Epithelial cell of esophagus (primary cell): ENCODE measurements around the gene UBXN2A.
"Not testable (repeated sequence)": the region's sequence is repeated elsewhere in the genome, so short reads cannot be mapped to it uniquely, and the experiment has no call there.

Source experiments
- DNase-seq: peaks from one replicate; pipeline ENCODE4 v3.0.0; 2010; ENCODE audit warnings: low read depth
- H3K4me3 ChIP-seq: 2 replicates; pipeline ENCODE4 v1.5.1; 2011; ENCODE audit warnings: mild to moderate bottlenecking, low read length, control low read depth
- TF ChIP-seq, protein P1 (sequence below): IDR thresholded peaks from 2 replicates; pipeline ENCODE4 v1.5.1; 2011; ENCODE audit warnings: low read depth, mild to moderate bottlenecking, low read length, control low read depth, inconsistent platforms; ENCODE audit not compliant: insufficient read depth; ENCODE audit errors: missing control alignments

Gene UBXN2A

DNA sequence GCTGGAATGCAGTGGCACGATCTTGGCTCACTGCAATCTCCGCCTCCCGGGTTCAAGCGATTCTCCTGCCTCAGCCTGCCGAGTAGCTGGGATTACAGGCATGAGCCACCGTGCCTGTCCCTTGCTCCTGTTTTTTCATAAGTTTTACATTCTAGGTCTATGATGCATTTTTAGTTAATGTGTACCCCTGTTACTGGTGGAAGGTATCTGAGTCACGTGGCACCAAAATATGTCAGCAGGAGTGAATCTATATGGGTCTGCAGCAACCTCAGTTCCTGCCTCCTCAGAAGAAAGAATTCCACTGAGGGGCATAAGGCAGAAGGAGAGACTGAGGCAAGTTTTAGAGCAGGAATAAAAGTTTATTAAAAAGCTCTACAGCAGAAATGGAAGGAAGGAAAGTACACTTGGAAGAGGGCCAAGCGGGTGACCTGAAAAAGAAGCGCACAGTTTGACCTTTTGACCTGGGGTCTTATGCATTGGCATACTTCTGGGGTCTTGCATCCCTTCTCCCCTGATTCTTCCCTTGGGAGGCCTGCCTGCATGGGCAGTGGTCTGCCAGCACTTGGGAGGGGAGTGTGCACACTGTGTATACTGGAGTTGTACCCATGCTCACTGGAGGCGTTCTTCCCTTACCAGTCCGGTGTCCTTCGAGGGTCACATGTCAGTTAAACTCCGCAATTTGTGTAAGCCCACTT is 68.6 kb downstream of the UBXN2A start:
- TF ChIP-seq, protein P1, sequence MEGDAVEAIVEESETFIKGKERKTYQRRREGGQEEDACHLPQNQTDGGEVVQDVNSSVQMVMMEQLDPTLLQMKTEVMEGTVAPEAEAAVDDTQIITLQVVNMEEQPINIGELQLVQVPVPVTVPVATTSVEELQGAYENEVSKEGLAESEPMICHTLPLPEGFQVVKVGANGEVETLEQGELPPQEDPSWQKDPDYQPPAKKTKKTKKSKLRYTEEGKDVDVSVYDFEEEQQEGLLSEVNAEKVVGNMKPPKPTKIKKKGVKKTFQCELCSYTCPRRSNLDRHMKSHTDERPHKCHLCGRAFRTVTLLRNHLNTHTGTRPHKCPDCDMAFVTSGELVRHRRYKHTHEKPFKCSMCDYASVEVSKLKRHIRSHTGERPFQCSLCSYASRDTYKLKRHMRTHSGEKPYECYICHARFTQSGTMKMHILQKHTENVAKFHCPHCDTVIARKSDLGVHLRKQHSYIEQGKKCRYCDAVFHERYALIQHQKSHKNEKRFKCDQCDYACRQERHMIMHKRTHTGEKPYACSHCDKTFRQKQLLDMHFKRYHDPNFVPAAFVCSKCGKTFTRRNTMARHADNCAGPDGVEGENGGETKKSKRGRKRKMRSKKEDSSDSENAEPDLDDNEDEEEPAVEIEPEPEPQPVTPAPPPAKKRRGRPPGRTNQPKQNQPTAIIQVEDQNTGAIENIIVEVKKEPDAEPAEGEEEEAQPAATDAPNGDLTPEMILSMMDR: no peak
- no peak for DNase-seq
- H3K4me3 ChIP-seq: no peak overlapping the region

GRCh38 chr2:24009367-24009679 is 69.1 kb downstream of the UBXN2A start:
- no peak for DNase-seq
- peak overlapping the region; percentile 34 for H3K4me3 ChIP-seq
- TF ChIP-seq, protein P1: no peak

- H3K4me3 ChIP-seq: peak within 1 kb of the TSS; percentile 34
- TF ChIP-seq, protein P1: no peak
- DNase-seq: no peak
These were observed 69.6 kb downstream of the UBXN2A start, which contains the start of gene MFSD2B for GRCh38 chr2:24009680-24010476. TSS of gene MFSD2B (plus strand) at chr2:24010085. CDS start at chr2:24010097, 12 bp downstream.

DNA sequence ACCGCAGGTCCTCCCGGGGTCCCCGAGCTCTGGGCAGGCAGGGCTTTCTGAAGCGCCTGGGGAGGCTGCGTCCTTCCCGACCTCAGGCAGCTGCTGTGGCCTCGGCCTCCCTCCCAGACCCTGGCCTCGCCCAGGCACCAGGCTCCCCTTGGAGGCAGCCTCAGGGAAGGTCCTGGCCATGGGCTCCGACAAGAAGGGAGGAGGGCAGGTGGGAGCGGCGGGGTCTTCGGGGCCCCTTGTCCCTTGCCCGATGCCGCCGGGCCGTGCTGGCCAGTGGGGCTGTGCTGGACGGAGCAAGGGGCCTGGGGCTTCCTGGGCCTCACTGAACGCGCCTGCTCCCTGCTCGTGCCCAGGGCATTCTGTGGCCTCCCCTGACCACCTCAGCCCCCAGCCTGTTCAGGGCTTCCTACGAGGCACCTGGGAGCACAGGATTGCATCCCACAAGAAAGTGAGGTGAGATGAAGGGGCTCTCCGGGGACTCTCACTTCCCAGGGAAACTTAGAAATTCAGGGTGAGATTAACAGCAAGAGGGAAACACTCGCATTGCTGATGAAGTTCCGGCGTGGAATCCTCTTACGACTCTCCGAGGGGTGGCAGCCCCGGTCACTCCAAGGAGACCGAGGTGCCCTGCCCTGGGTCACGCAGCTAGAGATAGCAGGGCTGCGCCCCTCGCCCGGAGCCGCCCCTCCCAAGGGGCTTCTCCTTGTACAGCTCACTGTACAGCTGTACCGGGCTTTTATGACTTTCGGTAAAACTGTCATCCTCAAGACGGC is 70.4 kb downstream of the UBXN2A start:
- peak overlapping the region; percentile 30 for H3K4me3 ChIP-seq
- TF ChIP-seq, protein P1: no peak

GRCh38 chr2:24011250-24012104 is 71.2 kb downstream of the UBXN2A start:
- TF ChIP-seq, protein P1: no peak
- DNase-seq: no peak
- H3K4me3 ChIP-seq: no peak overlapping the region

More for the DNA sequence above, 70.4 kb downstream of the UBXN2A start:
- no peak for DNase-seq

DNA sequence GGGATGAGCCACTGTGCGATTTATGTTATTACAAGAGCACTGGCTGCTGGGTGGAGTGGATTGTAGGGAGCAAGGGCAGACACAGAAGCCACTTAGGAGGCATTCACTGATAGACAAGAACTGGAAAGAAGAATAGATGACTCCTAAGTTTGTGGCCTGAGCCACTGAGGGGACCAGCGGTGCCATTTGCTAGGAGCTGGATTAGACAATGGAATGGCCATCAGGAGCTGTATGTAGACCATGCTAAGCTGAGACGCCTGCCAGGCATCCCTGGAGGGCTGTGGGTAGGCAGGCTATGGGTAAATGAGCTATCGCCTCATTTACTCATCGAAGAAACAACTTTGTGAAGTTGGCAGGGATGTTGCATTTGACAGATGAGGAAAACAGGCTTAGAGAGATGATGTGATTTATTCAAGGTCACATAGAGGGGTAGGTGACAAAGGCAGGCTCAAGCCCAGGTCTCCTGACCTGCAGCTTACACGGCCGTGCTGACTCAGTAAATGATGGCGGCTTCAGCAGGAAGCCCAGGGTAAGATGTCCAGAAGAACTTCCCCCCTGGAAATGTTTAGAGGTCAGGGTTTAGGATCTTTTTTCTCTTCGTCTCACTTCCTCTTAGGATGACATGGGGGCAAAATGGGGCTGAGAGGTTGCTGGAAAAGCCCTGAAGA is 72.4 kb downstream of the UBXN2A start:
- H3K4me3 ChIP-seq: no peak overlapping the region
- TF ChIP-seq, protein P1: no peak
- DNase-seq: no peak

GRCh38 chr2:24014902-24015301 is 74.6 kb downstream of the UBXN2A start:
- H3K4me3 ChIP-seq, DNase-seq: not testable (repeated sequence)
